DMS 273 treated with DMSO at 0.1 percent for 48 hours (cell line): ENCODE results near the gene PHLDB3.

Experiments used
- DNase-seq: peaks from one replicate; lab custom pipeline; 2025; lab: John Stamatoyannopoulos, UW

PHLDB3 gene

DNA sequence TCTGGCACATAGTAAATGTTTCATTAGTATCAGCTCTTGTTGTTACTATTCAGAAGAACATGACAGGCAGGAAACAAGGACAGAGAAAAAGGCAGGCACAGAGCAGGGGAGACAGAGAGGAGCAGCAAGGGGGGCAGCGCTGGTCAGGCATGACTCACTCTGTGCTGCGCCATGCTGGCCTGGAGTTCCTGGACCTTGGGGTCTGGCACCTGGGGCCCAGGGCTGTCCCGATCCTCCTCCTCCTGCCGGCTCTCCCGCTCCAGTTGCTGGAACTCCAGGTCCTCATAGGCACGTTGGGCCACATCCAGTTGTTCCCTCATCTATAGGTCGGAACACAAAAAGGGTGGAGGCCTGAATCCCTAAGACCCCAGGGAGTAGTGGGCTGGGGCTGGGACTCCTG is 7.6 kb downstream of the PHLDB3 start:
- no peak for DNase-seq

DNA sequence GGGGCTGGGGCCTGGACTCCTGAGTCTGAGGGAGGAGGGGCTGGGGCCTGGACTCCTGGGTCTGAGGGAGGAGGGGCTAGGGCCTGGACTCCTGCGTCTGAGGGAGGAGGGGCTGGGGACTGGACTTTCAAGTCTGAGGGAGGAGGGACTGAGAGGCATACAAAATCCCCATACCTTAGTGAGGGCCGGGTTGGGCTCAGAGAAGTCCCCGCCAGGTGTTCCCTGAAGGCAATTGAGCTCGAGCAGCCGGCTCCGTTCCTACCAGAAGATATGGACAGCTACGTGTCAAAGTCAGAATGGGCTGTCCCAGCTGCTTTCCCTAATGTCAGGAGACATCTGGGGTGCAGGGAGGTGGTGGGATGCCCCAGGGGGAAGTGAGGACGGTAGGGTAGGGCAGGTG is 9.5 kb downstream of the PHLDB3 start:
- DNase-seq, result no peak

DNA sequence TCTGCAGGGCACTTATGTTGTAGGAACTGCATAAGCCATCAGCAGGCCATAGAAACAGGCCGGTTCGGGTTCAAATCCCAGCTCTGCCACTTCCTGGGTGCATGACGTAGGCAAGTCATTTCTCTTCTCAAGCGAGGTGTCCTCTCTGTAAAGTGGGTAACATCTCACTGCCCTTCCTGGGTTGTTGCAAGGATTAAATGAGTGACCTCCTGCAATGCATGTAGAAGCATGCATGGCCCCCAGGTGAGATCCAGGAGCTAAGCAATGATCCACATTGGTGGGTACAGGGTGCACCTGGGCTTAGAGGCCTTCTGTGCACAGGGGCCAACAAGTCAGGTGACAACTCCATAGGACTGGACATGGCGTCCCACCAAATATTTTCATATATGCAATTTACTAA is 13.8 kb downstream of the PHLDB3 start:
- no peak for DNase-seq

DNA sequence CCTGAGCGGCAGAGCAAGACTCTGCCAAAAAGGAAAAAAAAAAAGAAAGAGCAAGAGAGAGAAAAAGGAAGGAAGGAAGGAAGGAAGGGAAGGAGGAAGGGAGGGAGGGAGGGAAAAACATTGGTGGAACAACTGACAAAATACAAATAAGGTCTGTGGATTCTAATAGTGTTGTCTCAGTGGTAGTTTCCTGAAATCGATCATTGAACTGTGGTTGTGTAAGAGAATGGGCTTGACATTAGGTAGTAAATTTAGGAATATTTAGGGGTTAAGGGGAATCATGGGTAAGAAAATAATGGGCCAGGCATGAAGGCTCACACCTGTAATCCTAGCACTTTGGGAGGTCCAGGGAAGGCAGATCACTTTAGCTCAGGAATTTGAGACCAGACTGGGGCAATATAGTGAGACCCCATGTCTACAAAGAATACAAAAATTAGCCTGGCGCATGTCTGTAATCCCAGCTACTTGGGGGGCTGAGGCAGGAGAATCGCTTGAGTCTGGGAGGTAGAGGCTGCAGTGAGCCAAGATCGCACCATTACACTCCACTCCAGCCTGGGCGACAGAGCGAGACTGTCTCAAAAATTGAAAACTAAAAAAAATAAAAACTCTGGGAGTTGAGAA is 14.5 kb downstream of the PHLDB3 start:
- no peak for DNase-seq

DNA sequence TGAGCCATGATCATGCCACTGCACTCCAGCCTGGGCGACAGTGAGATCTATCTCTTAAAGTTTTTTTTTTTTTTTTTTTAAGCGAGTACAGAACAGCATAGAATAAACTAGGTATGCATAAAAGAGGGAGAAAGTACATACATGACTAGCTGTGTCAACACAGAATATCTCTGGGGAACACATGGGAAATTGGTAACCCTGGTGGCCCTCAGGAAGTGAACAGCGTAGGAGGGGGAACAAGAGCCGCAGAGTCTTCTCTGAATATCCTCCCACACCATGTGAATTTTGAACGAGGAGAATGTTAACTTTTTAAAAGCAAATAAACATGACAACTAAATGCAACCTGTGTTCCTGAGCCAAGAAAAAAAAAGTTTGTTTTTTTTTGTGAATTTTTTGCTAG is 15.2 kb downstream of the PHLDB3 start:
- no peak for DNase-seq

DNA sequence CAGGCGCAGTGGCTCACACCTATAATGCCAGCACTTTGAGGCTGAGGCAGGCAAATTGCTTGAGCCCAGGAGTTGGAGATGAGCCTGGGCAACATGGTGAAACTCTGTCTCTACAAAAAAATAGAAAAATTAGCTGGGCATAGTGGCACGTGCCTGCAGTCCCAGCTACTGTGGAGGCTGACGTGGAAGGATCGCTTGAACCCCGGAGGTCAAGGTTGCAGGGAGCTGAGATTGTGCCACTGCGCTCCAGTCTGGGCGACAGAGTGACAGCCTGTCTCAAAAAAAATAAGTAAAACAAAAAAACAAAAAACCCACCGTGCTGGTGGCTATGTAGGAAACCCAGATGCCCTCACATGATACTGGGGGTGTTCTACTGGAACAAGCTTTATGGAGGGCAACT is 16.4 kb downstream of the PHLDB3 start:
- DNase-seq, result no peak

DNA sequence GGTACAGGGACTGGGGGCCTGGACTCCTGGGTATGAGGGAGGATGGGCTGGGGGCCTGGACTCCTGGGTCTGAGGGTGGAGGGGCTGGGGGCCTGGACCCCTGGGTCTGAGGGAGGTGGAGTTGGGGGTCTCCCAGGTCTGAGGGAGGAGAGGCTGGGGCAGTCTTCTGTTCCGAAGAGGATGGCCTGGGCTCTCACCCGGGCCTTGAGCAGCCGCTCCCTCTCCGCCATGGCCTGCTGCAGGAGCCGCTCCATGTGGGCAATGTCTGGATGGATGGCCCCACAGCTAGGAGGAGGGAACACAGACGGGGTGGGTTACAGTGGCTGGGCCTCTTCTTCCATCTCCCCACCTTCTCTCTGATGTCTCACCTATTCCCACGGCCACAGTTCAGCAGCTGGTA is 18.1 kb downstream of the PHLDB3 start:
- DNase-seq, result no peak

DNA sequence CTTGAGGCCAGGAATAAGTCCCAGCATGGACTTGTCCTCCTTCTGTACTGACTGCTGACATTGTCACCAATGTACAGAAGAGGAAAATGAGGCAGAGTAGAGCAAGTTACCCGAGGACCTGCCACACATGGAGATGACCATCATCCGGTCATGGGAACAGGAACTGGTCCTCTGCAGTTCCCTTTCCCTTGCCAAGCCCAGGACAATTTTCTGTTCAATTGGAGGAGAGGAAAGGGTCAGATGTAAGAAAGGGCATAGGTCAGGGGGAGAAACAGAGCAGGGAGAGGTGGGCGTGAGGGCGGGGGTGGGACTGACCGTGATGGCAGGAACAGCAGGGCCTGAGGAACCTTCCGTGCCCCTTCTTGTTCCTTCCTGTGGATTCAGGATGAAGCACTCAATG is 18.6 kb downstream of the PHLDB3 start:
- no peak for DNase-seq

DNA sequence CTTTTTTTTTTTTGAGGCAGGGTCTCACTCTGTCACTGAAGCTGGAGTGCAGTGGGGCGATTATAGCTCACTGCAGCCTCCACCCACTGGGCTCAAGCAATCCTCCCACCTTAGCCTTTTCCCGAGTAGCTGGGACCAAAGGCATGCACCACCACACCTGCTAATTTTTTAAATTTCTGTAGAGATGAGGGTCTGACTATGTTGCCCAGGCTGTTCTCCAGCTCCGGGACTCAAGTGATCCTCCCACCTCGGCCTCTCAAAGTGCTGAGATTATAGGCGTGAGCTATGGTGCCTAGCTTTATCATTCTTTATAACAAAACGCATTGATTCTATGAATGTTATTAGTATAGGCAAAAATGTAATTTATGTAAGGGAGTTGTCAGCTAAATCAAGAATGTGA is 21.3 kb downstream of the PHLDB3 start:
- DNase-seq, result no peak

DNA sequence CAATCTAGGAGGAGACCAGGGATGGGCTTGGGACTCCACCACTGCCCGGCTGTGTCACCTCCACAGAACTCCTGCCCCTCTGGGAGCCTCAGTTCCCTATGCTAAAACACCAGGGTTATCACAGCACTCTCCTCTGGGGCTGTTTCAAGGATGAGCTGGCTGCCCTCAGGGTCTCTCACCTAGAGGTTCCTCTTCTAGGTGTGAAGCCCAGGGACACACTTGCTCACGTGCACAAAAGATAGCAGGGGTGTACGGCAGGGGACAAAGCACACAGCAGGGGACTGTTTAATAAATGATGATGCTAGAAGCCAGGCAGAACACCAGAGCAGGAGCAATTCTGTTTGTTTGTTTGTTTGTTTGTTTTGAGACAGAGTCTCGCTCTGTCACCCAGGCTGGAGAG is 22.4 kb downstream of the PHLDB3 start:
- no peak for DNase-seq

DNA sequence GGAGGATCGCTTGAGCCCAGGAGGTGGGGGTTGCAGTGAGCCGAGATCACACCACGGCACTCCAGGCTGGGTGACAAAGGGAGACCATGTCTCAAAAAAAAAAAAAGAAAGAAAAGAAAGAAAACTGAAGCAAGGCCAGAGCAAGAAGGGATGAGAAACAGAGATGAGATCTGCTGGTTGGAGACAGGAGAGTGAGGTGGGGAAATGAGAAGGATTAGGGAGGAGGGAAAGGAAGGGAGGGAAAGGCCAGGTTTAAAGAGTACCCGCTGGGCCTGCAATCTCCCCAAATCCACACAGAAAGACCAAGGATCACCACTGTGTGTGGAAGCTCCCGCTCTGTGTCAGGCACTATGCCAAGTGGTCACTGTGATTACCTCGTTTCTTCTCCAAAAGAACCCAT is 22.8 kb downstream of the PHLDB3 start:
- no peak for DNase-seq

DNA sequence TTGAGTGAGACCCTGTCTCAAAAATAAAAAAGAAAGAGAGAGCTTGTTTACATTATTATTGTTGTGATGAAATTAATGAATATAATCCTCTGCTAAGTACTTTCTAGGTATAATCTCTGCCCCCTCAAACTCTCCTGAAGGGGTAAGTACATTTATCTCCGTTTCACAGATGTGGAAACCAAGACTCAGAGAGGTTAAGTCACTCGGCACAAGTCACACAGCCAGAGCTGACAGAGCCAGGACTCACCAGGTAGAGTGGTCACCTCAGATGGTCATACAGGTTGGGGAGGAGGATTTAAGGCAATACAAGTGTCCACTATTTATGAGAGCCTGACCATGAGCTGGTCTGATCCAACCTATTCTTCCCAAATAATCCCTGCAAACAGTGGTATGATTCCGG is 24.0 kb downstream of the PHLDB3 start:
- no peak for DNase-seq

DNA sequence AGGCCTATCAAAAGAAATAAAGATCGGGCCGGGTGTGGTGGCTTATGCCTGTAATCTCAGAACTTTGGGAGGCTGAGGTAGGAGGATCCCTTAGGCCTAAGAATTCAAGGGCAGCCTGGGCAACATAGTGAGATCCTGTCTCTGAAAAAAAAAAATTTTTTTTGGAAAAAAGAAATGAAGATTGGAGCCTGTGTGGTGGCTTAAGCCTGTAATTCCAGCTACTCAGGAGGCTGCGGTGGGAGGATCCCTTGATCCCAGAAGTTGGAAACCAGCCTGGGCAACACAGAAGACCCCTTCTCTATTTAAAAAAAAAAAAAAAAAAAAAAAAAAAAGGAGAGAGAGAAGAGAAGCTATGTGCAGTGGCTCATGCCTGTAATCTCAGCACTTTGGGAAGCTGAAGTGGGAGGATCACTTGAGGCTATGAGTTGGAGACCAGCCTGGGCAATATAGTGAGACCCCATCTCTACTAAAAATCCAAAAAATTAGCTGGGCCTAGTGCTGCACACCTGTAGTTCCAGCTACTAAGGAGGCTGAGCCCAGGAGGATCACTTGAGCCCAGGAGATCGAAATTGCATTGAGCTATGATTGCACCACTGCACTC is 24.5 kb downstream of the PHLDB3 start:
- DNase-seq, result no peak

DNA sequence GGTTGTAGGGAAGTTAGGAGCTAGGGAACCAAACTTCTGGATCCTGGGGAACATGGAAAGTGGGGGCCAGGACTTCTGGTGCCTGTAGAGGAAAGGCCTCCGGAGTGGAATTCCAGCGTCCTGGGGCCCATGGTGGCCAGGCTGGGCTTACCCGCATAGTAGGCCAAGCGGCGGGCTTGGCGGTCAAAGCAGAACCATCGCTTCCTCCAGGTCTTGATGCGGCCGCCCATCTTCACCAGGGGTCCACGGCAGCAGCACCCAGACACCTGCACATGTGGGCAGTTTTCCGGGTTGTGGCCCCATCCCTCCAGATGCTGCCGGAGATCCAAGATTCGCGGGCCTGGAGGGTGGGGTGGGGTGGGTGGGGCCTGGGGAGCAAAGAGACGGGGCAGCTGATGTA is 25.3 kb downstream of the PHLDB3 start:
- DNase-seq, result no peak

DNA sequence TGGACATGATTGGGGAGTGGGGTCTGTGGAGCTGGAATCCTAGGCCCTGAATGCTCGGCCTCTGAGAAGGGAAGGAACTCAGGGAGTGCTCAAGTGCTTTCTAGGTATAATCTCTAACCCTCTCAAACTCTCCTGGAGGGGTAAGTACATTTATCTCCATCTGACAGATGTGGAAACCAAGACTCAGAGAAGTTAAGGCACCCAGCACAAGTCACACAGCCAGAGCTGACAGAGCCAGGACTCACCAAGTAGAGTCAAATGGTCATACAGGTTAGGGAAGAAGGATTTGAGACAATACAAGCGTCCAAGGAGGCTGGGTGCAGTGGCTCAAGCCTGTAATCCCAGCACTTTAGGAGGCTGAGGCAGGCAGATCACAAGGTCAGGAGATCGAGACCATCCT is 26.2 kb downstream of the PHLDB3 start:
- no peak for DNase-seq

DNA sequence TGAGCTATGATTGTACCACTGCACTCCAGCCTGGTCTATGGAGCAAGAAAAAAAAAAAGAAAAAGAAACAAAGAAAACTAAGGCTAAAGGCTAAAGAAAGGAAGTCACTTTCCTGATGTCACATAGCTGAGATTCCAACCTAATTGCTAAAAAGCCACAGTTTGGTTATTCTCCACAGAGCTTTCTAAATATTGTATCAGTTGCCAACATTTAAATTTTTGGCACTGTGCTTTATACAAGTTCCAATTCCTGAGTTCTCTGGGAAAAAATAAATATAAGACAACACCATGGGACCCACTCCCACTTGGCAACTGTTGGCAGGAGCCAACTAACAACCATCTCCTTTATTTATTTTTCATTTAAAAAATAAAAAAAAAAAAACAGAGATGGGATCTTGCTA is 27.9 kb downstream of the PHLDB3 start:
- DNase-seq, result no peak

DNA sequence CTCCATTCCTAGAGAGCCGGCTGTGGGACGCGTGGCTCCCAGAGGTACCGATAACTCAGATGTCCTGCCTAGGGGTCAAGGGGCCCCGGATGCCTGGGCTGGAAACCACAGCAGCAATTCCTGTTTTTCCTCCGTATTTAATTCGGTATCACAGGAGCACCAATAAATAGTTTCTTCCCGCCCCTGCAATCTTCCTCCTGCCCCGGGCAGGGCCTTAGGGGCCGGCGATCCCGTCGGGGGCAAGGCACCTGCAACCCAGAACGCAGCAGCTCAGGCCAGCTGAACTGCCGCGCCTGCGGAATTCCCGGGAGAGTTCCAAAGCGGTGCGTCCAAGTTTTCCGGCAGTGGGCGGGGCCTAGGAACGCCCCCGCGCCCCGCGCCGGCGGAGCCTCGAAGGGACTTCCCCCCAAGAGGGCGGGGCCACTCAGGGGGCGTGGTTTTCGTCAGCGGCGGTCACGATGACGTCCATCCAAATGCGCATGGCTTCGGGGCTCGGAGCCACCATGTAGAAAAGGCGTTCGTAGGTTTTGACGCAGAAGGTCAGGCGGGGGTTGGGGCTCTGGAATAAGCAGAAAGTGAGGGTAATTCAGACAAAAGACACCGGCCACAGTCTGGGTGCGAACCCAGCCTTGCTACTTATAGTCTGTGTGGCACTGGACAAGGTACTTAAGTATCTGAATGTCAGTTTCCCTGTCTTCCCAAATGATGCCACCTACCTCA is 29.4 kb downstream of the PHLDB3 start:
- DNase-seq, result peak; percentile 75

DNA sequence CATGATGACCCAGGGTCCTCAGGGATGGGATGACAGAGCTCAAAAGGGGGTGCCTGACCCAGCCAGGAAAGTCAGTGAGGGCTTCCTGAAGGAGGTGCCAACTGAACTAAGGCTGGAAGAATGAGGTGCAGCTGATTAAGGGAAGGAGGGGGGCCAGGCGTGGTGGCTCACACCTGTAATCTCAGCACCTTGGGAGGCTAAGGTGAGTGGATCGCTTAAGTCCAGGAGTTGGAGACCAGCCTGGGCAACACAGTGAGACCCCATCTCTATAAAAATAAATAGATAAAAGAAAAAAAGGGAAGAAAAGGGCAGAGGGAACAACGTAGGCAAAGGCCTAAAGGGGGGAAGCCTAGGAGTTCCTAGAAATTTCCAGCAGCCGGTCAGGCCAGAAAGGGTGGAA is 30.1 kb downstream of the PHLDB3 start:
- no peak for DNase-seq

DNA sequence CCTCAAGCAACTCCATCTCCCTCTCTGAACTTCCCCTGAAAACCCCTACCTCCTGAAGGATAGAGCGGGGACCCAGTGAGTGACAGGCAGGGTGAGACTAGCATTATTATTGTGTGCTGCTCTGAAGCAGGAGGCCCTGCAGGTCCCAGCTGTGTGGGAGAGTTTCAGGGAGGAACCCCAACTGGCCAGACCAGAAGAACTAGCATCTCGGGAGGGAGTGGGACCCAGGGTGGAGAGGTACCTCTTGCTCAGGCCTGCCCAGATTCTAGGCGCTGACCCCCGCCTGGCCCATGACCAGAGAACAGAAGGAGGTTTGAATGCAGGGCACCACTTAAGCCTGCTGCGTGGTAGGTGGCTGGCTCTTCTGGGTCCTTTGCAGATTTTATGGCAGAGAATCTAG is 33.5 kb downstream of the PHLDB3 start:
- no peak for DNase-seq

DNA sequence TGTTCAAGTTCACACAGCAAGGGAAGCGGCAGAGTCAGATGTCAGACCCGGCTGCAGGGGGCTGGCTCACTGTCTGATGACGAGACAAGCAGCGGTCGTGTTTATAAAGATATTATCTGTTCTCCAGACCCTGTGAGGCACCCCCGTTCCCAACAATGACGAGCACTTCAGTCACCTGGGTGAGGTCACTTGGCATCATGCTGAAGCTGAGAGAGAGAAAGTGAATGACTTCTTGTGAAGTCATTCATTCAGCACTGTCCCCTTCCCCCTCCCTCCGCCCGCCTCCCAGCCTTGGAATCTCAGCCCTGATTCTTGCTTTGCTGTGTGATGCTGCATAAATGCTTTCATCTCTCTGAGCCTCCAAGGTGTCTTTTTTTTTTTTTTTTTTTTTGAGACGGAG is 34.3 kb downstream of the PHLDB3 start:
- DNase-seq, result no peak

DNA sequence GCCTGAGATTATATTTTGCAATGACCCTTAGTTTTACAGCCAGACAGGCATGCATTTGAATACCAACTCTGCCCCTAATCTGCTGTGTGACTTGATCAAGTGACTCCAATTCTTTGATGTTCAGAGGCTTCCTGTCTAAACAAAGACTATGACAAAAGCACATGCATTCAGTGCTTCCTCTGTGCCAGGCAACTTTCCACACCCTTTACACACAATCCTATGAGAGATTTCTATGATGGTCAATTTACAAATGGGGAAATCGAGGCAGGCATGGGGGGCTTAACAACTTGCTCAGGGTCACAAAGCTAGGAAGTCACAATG is 35.4 kb downstream of the PHLDB3 start:
- no peak for DNase-seq

DNA sequence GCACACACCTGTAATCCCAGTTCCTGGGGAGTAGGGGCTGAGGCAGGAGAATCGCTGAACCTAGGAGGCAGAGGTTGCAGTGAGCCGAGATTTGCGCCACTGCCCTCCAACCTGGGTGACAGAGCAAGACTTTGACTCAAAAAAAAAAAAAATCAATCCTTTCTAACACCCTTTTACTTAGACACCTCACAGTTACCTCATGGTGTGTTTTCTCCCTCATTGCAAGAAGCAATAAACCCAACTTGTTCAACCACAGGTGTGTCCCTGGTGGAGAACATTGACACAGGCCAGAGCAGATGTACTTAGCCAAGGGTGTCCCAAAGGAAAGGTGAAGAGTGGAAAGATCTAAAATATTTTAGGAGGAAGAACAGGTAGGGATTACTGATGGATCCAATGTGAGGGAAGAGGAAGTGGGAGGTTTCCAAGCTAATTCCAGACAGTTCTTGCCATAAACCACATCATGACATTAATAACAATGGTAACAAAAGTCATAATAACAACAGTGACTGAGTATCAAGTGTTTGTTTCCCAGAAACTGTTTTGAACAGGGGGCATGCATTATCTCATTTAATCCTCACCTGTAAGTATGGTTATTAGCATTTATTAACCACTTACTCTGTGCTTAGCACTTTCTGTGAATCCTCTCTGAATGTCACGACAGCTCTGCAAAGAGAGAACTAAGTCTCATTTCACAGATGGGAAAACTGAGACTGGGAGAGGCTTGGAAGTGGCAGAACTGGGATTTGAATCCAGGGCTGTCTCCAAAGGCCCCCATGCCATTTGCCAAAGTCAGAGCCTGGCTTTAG is 36.0 kb downstream of the PHLDB3 start:
- no peak for DNase-seq

DNA sequence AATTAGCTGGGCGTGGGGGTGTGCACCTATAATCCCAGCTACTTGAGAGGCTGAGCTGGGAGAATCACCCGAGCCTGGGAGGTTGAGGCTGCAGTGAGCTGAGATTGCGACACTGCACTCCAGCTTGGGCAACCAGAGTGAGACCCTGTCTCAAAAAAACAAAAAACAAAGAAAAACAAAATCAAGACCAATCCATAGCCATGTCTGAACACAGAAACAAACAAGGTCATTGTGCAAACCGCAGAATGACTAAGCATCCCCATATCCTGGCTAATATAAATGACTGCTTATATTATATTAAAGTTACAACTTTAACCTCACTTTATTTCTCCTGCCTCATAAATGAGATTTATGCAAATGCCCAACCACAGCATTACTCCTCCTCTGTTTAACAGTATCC is 36.8 kb downstream of the PHLDB3 start:
- DNase-seq, result no peak
